PC-3 (cell line): Measurements from ENCODE around the gene BCL11B.

ENCODE experiments used
- EZH2 ChIP-seq: fragments of 300-600 bp; sonication (generic); IDR thresholded peaks from one replicate; pipeline ENCODE4 v1.6.1; 2017; ENCODE audit warnings: antibody characterized with exemption, mild to moderate bottlenecking, low read length; ENCODE audit not compliant: unreplicated experiment
- EZH2phosphoT487 ChIP-seq: fragments of 300-600 bp; sonication (generic); IDR thresholded peaks from 2 replicates; pipeline ENCODE4 v1.6.1; 2018; ENCODE audit warnings: mild to moderate bottlenecking, antibody characterized with exemption, low read length, borderline replicate concordance
- TF ChIP-seq, protein P1 (sequence below): fragments of 300-600 bp; sonication (generic); conservative IDR thresholded peaks from 2 replicates; pipeline ENCODE4 v1.5.1; 2017; ENCODE audit warnings: antibody characterized with exemption, low read depth, mild to moderate bottlenecking, low read length

DNA sequence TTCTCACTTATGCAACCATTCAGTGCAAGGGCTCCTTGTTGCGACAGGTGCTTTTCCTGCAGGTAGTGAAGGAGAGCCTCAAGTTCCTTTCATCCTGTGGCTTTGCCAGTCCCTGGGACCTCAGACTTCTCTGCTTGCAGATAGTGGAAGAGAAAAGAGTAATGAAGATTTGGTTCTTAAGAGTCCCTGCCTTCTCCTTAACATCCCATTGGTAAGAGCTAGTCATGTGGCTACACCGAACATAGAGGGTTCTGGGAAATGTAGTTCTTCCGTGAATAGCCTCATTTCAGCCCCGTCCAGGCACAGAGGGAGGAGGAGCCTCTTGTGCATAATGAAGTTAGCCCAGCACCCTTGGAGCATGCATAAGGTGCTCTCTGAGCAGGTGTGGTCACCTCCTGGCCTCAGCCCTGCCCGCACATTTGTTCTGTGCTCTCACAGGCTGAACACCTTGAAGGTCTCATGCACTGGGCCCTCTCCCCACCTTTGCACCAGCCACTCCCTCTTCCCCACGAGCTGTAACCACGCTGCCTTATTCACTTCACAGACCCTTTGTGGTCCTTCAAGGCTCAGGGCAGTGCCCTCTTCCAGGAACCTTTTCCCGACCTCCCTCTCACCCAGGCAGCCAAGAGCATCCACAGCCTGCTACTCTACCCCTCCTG, 134.0 kb downstream of the BCL11B start:
- TF ChIP-seq, protein P1, sequence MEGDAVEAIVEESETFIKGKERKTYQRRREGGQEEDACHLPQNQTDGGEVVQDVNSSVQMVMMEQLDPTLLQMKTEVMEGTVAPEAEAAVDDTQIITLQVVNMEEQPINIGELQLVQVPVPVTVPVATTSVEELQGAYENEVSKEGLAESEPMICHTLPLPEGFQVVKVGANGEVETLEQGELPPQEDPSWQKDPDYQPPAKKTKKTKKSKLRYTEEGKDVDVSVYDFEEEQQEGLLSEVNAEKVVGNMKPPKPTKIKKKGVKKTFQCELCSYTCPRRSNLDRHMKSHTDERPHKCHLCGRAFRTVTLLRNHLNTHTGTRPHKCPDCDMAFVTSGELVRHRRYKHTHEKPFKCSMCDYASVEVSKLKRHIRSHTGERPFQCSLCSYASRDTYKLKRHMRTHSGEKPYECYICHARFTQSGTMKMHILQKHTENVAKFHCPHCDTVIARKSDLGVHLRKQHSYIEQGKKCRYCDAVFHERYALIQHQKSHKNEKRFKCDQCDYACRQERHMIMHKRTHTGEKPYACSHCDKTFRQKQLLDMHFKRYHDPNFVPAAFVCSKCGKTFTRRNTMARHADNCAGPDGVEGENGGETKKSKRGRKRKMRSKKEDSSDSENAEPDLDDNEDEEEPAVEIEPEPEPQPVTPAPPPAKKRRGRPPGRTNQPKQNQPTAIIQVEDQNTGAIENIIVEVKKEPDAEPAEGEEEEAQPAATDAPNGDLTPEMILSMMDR: no peak
- TF ChIP-seq EZH2phosphoT487: no peak
- no peak for TF ChIP-seq EZH2
